Effector memory CD8-positive, alpha-beta T cell (primary cell): ENCODE measurements around the gene BCL2L2.

Source experiments
- ATAC-seq: fragments of 150-1000 bp; cut with Tn5 transposase; replicated peaks from 2 replicates; pipeline ENCODE4 v1.10.0; 2021; ENCODE audit warnings: mild to moderate bottlenecking, moderate library complexity
- DNase-seq, 3 experiments: peaks; one replicate each; pipeline ENCODE4 v3.0.0; 2021
- H3K27ac Mint-ChIP-seq, 2 donors: one replicate each; pipeline ENCODE4 v1.8.0; 2022; ENCODE audit warnings: mild to moderate bottlenecking in 2 of 2, mixed read lengths in 2 of 2, moderate library complexity in 2 of 2
- H3K27me3 Mint-ChIP-seq, 2 donors: one replicate each; pipeline ENCODE4 v1.8.0; 2022; ENCODE audit warnings: mixed read lengths in 2 of 2
- H3K36me3 Mint-ChIP-seq: one replicate; pipeline ENCODE4 v1.8.0; 2022; ENCODE audit warnings: mild to moderate bottlenecking, moderate library complexity, mixed read lengths; ENCODE audit not compliant: insufficient read depth
- H3K4me1 Mint-ChIP-seq, 2 donors: one replicate each; pipeline ENCODE4 v1.8.0; 2022; ENCODE audit warnings: low read depth in 2 of 2, mixed read lengths in 2 of 2
- H3K4me3 Mint-ChIP-seq, 2 donors: one replicate each; pipeline ENCODE4 v1.8.0; 2022; ENCODE audit warnings: mild to moderate bottlenecking in 2 of 2, mixed read lengths in 2 of 2, moderate library complexity in 2 of 2
- H3K9me3 Mint-ChIP-seq, 2 donors: one replicate each; pipeline ENCODE4 v1.8.0; 2022; ENCODE audit warnings: mixed read lengths in 2 of 2

BCL2L2 gene

DNA sequence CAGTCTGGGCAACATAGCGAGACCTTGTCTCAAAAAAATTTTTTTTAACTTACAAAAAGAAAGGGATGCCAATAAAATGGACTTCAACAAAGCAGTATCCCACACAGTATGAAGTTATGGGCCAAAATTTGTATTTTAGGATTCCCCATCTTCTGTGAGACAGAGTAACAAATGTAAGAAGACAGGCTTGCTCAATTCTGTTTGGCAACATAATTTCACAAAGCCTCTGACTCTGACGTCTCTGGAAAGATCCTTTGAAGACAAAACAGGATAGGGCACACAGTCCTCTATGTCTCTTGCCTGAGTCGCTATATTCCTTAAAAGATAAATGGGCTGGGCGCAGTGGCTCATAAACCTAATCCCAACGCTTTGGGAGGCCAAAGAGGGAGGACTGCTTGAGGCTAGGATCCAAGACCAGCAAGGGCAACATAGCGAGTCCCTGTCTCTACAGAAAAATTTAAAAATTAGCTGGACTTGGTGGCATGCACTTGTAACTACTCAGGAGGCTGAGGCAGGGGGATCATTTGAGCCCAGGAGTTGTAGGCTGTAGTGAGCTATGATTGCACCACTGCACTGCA lies 19.6 kb upstream of the BCL2L2 start:
- Mint-ChIP-seq H3K9me3 (no peaks in the 10 kb centered on the region), H3K4me3 (peak overlapping the region; percentile 92 to 97), H3K27ac (peak overlapping the region; percentile 91 to 93), H3K27me3 (no peaks in the 10 kb centered on the region), H3K4me1 (peaks cover 16 to 19% of the 10 kb centered on the region in 2 donors), H3K36me3 (peaks cover 7% of the 10 kb centered on the region)
- DNase-seq = no peak
- ATAC-seq = no peak

DNA sequence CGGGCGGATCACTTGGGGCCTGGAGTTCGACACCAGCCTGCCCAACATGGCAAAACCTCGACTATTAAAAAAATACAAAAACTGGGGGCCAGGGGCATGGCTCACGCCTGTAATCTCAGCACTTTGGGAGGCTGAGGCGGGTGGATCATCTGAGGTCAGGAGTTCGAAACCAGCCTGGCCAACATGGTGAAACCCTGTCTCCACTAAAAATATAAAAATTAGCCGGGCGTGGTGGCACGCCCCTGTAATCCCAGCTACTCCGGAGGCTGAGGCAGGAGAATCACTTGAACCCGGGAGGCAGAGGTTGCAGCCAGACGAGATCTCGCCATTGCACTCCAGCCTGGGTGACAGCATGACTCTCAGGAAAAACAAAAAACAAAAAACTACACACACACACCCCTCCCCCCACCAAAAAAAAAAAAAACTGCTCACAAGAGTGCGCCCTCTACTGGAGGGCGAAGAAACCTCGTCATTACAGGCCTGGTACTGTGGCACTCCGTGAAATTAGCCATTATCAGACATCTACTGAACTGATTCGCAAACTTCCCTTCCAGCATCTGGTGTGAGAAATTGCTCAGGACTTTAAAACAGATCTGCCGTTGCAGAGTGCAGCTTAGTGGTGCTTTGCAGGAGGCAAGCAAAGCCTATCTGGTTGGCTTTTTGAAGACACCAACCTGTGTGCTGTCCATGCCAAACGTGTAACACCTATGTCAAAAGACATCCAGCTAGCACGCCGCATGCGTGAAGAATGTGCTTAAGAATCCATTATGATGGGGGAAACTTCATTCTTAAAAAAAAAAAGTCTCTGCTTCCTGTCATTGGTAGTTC lies 11.7 kb upstream of the BCL2L2 start:
- DNase-seq (peak; percentile 56 to 61 (median 57)), ATAC-seq (peak; percentile 88)
- Mint-ChIP-seq H3K4me1 (peaks cover 6 to 8% of the 10 kb centered on the region in 2 donors), H3K36me3 (peaks cover 24% of the 10 kb centered on the region), H3K27me3 (no peaks in the 10 kb centered on the region), H3K4me3 (peak overlapping the region in 1 of 2 donors; percentile 27), H3K27ac (no peak overlapping the region), H3K9me3 (no peaks in the 10 kb centered on the region)

DNA sequence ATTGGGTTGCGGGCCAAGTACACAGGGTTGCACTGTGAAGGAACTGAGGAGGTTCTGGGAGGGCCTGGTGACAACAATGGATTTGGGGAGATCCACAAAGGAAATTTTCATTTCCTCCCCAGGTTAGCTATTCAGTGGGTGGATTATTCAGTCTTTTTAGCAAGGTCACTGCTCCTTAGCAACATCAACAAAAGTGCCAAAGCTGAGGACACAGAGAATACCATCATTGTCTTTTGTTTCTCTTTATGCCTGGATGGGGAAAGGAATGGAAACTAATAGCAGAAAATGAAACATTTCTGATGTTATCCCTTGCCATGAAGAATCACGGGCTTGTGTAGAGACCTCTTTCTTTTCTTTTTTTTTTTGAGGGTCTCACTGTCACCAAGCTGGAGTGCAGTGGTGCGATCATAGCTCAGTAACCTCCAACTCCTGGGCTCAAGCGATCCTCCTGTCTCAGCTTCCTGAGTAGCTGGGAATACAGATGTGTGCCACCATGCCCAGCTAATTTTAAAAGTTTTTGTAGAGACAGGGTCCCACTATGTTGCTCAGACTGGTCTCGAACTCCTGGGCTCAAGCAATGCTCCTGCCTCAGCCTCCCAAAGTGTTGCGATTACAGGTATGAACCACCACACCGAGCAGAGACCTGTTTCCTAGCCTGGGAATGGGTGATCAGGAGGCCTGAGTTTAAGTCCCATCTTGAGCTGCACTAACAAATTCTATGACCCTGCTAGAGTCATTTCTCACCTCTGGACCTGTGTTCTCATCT lies 10.4 kb upstream of the BCL2L2 start:
- Mint-ChIP-seq H3K27me3 (no peaks in the 10 kb centered on the region), H3K36me3 (peaks cover 30% of the 10 kb centered on the region), H3K4me1 (peaks cover 12 to 17% of the 10 kb centered on the region in 2 donors), H3K9me3 (no peaks in the 10 kb centered on the region), H3K4me3 (no peak overlapping the region), H3K27ac (peak overlapping the region in 1 of 2 donors; percentile 57)
- DNase-seq = no peak
- ATAC-seq = no peak

DNA sequence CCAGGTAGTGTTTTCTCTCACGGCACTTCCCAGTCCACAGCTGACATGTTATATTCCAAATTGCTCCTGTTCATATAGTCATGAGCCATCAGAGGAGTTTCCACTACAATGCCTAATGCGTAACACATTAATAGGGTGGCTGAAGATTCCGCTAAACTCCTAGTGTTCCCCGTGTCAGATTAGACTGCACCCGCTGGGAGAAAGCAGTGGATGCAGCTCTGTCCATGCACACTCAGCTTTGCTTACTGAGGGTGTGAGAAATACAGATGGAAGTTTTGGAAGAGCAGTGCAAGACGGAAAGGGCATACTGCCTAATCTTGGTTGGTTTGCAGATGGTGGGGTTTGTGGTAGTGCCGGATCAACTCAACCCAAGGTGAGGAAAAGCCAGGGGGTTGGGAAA lies 9.5 kb upstream of the BCL2L2 start:
- no peak overlapping the region for H3K27ac Mint-ChIP-seq
- H3K27me3 Mint-ChIP-seq = no peaks in the 10 kb centered on the region
- H3K36me3 Mint-ChIP-seq = peaks cover 37% of the 10 kb centered on the region
- no peak for ATAC-seq
- no peaks in the 10 kb centered on the region for H3K9me3 Mint-ChIP-seq
- peaks cover 13 to 19% of the 10 kb centered on the region in 2 donors for H3K4me1 Mint-ChIP-seq
- no peak overlapping the region for H3K4me3 Mint-ChIP-seq
- DNase-seq = no peak

DNA sequence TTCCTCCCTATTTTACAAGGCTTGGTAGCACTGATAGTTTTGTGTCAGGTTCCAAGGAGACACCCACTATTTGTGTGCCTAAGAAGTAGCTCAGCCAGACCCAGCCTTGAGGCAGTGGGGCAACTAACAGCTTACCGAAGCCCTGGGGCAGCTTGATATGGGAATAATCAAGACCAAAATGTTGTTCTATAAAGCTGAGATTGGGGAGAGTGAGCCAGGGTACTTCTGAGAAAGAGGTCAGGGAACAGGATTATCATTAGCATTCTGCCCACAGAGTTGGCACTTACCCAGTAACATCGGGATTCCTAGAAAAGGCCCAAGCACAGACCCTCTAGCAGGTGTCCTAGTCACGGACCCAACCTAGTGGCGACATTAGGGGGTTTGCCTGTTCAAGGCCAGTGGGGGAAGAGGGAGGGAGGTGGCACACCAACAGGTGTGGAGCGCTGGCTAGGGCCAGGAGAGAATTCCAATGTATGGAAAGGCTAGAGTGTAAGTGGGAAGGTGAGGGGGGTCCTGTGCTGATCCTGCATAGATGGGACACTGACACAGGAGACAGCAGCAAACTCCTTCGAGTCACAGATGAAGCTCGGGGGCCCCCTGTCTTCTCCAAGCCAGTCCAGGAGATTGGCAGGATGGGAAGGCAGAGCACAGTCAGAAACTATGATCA lies 8.9 kb upstream of the BCL2L2 start:
- no peaks in the 10 kb centered on the region for H3K27me3 Mint-ChIP-seq
- ATAC-seq = no peak
- no peaks in the 10 kb centered on the region for H3K9me3 Mint-ChIP-seq
- H3K27ac Mint-ChIP-seq = no peak overlapping the region
- H3K4me1 Mint-ChIP-seq = peaks cover 16 to 23% of the 10 kb centered on the region in 2 donors
- H3K4me3 Mint-ChIP-seq = no peak overlapping the region
- H3K36me3 Mint-ChIP-seq = peaks cover 40% of the 10 kb centered on the region
- DNase-seq = no peak

DNA sequence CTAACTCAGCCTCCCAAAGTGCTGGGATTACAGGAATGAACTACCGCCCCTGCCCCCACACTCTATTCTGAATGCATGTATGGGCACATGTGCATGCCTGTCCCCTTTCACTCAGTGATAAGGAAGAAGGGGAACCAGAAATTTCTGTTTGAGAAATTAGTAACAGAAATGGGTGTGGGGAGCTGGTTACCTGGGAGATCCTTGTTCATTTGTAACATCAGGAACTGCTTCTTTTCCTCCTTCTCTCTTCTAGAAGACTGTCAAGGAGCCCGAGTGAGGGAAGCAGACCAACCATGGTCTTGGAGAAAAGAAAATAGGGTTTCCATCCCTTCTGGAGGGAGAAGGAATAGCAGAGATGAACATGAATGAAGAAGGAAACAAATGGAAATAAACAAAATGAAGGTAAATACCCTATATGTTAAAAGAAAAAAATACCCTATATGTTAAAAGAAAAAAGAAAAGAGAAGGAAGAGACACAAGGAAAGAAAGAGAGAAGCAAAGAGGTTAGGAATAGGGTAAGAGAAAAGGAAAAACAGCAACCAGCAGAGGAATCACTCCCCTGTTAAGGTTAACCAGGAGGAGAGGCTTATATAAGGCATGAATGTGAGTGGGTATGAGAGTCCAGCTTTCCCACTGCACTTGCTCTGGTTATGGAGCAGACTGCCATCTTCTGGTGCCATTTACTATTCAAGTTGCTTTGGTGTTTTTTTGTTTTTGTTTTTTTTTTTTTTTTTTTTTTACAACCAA lies 7.2 kb upstream of the BCL2L2 start:
- Mint-ChIP-seq H3K9me3 (no peaks in the 10 kb centered on the region), H3K4me3 (peak overlapping the region in 1 of 2 donors; percentile 92), H3K27ac (no peak overlapping the region), H3K27me3 (no peaks in the 10 kb centered on the region), H3K4me1 (peaks cover 16 to 27% of the 10 kb centered on the region in 2 donors), H3K36me3 (peaks cover 42% of the 10 kb centered on the region)
- DNase-seq (no peak), ATAC-seq (no peak)

DNA sequence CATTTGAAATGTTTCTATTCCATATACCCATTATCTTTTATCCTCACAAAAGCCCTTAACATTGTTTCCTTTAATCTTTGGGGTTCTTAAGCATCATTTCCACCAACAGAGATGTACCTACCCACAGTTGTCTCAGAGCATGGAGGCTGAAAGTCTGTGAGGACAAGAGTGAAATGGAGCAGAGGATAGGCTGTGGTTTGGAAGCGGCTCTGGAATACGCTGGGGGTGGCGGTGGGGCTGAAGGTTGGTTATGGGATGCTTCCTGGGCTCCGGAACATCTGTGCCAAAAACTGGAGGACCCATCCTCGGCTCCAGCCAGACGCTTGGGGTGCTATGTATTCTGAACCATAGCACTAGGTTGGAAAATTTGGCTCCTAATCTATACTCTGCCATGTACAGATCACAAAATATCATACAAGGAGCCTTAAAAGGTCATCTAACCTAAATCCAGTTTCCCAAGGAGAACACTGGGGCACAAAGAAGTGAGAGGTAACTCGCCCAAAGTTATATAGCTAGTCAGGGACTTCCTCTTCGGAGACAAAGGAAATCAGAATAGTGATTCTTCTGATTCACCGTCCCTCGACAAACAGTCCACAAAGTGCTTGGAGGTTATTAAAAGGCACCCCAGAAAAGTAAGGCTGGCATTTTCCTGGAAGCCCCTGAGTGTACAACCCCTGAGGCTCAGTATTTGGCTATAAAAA lies 6.5 kb upstream of the BCL2L2 start:
- ATAC-seq (no peak), DNase-seq (no peak)
- H3K4me3 Mint-ChIP-seq = peak overlapping the region; percentile 92 to 99
- H3K36me3 Mint-ChIP-seq = peaks cover 35% of the 10 kb centered on the region
- H3K27me3 Mint-ChIP-seq = peaks cover 0 to under 1% of the 10 kb centered on the region in 2 donors
- H3K9me3 Mint-ChIP-seq = no peaks in the 10 kb centered on the region
- peaks cover 12 to 23% of the 10 kb centered on the region in 2 donors for H3K4me1 Mint-ChIP-seq
- H3K27ac Mint-ChIP-seq = peak overlapping the region; percentile 95 to 99

DNA sequence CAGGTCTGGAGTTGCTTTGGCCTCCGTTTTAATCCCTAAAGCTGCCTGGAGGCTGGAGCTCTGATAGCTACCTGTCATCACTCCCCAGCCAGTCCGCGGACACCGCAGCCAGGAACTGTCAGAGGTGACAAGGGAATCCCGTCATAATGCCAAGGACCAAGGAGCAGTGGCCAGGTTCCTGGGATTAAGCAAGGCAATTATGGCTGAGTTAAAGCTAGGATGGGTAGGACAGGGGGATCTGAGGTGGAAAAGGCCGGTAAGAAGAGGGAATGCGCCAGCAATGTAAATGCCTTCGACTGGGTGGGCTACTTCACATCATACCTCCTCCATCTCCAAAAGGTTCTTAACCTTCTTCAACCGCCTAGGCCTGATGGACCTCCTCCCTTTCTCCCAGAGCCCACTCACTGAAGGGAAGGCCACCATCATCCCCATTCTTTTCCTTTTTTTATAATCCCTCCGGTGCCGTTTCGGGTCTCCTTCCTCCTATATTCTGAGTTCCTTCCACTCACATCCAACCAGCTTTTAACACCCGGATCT lies 5.9 kb upstream of the BCL2L2 start:
- Mint-ChIP-seq H3K4me1 (peaks cover 10 to 22% of the 10 kb centered on the region in 2 donors), H3K36me3 (peaks cover 39% of the 10 kb centered on the region), H3K9me3 (no peaks in the 10 kb centered on the region), H3K4me3 (peak overlapping the region; percentile 92 to 99), H3K27me3 (peaks cover 2 to 7% of the 10 kb centered on the region in 2 donors), H3K27ac (peak overlapping the region; percentile 95 to 99)
- no peak for DNase-seq
- ATAC-seq = no peak

DNA sequence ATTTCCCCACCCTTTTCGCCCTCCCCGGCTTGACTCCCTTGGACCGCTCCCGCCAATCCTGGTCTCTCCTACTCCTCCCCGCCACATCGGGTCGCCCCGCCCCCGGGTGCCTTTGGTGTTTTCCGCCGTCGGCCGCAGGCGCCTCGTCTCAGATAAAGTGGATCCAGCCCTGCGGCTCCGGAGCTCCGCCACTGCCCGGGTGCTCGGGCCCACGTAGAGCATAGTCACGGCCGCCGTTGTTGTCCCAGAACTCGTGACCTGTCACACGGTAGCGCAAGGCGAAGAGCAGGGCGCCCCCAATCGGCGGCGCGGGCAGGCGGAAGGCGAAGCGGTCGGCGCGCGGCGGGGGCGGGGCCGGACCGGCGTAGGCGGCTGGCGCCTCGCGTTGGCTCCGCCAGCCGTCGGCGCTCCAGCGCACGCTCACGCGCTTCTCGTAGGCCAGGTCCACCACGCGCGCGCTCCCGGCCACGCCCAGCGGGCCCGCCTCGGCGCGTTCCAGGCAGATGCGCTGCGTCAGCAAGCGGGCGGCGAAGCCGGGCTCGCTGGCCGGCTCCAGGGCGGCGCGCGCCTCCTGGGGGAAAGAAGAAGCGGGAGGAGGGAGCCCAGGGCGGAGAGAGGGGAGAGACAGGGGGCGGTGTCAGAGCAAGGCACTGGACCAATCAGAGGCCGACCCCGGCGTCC lies 5.2 kb upstream of the BCL2L2 start:
- peaks cover 8 to 14% of the 10 kb centered on the region in 2 donors for H3K27me3 Mint-ChIP-seq
- peak overlapping the region; percentile 95 to 99 for H3K27ac Mint-ChIP-seq
- no peaks in the 10 kb centered on the region for H3K9me3 Mint-ChIP-seq
- DNase-seq (peak; percentile 95 to 98 (median 96)), ATAC-seq (peak; percentile 75)
- peak overlapping the region; percentile 92 to 99 for H3K4me3 Mint-ChIP-seq
- H3K36me3 Mint-ChIP-seq = peaks cover 39% of the 10 kb centered on the region
- peaks cover 10 to 22% of the 10 kb centered on the region in 2 donors for H3K4me1 Mint-ChIP-seq

DNA sequence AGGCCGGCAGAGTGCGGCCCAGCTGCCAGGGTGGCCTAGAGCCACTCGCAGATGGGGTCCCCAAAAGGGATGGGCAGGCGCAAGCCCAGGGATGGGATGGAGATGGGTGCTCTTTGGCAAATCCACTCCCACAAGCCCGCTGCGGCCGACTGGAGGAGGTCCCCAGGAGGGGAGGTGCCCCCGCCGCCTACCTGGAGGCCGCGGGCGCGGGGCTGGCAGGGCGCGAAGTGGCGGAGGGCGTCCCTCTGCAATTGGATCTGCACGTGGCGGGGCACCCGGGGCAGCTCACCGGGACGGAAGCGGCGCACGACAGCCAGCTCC lies 4.7 kb upstream of the BCL2L2 start:
- Mint-ChIP-seq H3K4me3 (peak overlapping the region; percentile 92 to 99), H3K4me1 (peaks cover 10 to 22% of the 10 kb centered on the region in 2 donors), H3K27me3 (peaks cover 10 to 19% of the 10 kb centered on the region in 2 donors), H3K9me3 (no peaks in the 10 kb centered on the region), H3K36me3 (peaks cover 39% of the 10 kb centered on the region), H3K27ac (peak overlapping the region; percentile 95 to 99)
- peak; percentile 28 for ATAC-seq
- DNase-seq = peak in 1 of 3 experiments; percentile 60

DNA sequence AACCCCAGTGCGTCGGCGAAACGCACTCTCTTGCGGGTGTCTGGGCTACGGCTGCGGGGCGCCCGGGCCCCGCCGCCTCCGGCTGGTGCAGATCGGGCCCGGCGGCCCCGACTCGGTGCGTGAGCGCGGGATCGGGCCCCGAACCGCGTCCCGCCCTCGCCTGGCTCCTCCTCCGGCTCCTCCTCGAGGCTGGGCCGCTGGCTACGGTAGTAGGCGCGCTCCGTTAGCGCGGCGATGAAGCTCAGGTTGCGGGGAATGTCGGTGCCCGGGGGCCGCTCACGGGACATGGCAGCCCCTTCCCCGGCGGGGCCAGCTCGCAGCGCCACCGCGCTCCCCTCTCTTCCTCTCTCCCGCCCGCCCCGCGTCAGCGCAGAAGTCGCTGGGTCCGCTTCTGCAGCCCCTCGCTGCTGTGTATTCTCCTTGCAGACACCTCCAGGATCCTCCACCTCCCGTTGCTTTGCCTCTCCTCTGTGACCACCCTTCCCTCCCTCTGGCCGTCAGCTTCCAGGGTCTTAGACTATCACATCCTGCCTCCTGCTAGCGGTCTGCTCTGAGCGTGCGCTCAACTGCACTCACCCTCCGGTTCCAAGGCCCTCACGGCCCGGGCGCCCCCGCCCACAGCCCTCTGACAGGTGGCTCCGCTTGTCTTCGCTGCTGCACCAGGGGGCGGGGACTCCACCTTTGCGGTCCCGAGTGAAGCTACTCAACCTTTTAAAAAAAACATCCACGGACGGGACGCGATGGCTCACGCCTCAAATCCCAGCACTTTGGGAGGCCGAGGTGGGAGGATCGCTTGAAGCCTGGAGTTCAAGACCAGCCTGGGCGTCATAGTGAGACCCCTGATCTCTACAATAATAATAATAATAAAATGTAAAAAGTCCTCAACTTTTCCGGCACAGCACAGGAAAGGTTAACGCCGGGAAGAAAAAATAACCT lies 4.1 kb upstream of the BCL2L2 start, which contains the start of gene PPP1R3E:
Gene PPP1R3E, minus strand, starts transcription at position 570 of the 936 bp plus-strand sequence. Its CDS starts 283 bp downstream, at position 287.
- DNase-seq (peak; percentile 68 to 74 (median 72)), ATAC-seq (peak; percentile 34)
- H3K27me3 Mint-ChIP-seq = peaks cover 16 to 25% of the 10 kb centered on the region in 2 donors
- peaks cover 10 to 22% of the 10 kb centered on the region in 2 donors for H3K4me1 Mint-ChIP-seq
- H3K9me3 Mint-ChIP-seq = no peaks in the 10 kb centered on the region
- H3K4me3 Mint-ChIP-seq = peak within 1 kb of the TSS; percentile 92 to 99
- peaks cover 37% of the 10 kb centered on the region for H3K36me3 Mint-ChIP-seq
- H3K27ac Mint-ChIP-seq = peak within 1 kb of the TSS; percentile 95 to 99
